Activated CD8-positive, alpha-beta T cell treated with anti-CD3 and anti-CD28 coated beads for 36 hours (primary cell): ENCODE results near the gene RTN3. TPM values are rescaled to one million over a fixed set of nuclear protein-coding genes. Genes with fewer than 3 reads are reported as not detected.

Source experiments
- ATAC-seq: fragments of 200-7000 bp; cut with Tn5 transposase; one replicate; pipeline ENCODE4 v1.10.0; 2021; ENCODE audit warnings: mild to moderate bottlenecking, moderate library complexity
- CTCF ChIA-PET: fragments of 350-600 bp; sonication (Branson Sonifier 250); formaldehyde crosslinking; loops from one replicate; lab custom pipeline; 2021; ENCODE audit warnings: antibody characterized with exemption; lab: Charles Lee
- POLR2A ChIA-PET: fragments of 350-600 bp; sonication (Branson Sonifier 250); formaldehyde crosslinking; loops from one replicate; lab custom pipeline; 2021; ENCODE audit warnings: antibody characterized with exemption; lab: Charles Lee
- DNase-seq: peaks from one replicate; pipeline ENCODE4 v3.0.0-alpha.2; 2020
- H3K27ac Mint-ChIP-seq: one replicate; pipeline ENCODE4 v1.8.0; 2021; ENCODE audit warnings: mild to moderate bottlenecking, mixed read lengths
- H3K27me3 Mint-ChIP-seq: one replicate; pipeline ENCODE4 v1.8.0; 2021; ENCODE audit warnings: mixed read lengths
- H3K36me3 Mint-ChIP-seq: one replicate; pipeline ENCODE4 v1.8.0; 2021; ENCODE audit warnings: low read depth, mixed read lengths
- H3K4me1 Mint-ChIP-seq: one replicate; pipeline ENCODE4 v1.8.0; 2021; ENCODE audit warnings: low read depth, mixed read lengths
- H3K4me3 Mint-ChIP-seq: one replicate; pipeline ENCODE4 v1.8.0; 2021; ENCODE audit warnings: mild to moderate bottlenecking, moderate library complexity, mixed read lengths
- H3K9me3 Mint-ChIP-seq: one replicate; pipeline ENCODE4 v1.8.0; 2021; ENCODE audit warnings: mixed read lengths
- intact Hi-C: fragments of 100-400 bp; cut with micrococcal nuclease; formaldehyde crosslinking; loops from one replicate; pipeline ENCODE4 v1.10.0; 2022
- total RNA-seq, 2 experiments: library from RNA; stranded (reverse); gene quantifications; one replicate each; pipeline ENCODE4 v1.2.3, GENCODE V29; 2021
- TF ChIP-seq, protein P1 (sequence below): fragments of 200-600 bp; IDR thresholded peaks from one replicate; pipeline ENCODE4 v1.8.0; 2022; ENCODE audit warnings: antibody characterized with exemption, mild to moderate bottlenecking

The RTN3 gene
- total RNA-seq, 2 experiments from 2014 or later, result 32.1 to 34.0 TPM

DNA sequence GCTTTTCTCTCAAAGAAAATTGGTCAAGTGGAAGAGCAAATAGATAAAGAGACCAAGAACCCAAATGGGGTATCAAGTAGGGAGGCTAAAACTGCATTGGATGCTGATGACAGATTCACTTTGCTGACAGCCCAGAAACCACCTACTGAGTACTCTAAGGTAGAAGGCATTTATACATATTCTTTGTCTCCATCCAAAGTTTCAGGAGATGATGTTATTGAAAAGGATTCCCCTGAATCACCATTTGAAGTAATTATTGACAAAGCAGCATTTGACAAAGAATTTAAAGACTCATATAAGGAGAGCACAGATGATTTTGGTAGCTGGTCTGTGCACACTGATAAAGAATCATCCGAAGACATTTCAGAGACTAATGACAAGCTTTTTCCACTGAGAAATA, 37.7 kb downstream of the RTN3 start:
- no peak for ATAC-seq
- no peaks in the 10 kb centered on the region for H3K36me3 Mint-ChIP-seq
- POLR2A ChIA-PET, result no interaction called here
- no peaks in the 10 kb centered on the region for H3K4me1 Mint-ChIP-seq
- H3K27ac Mint-ChIP-seq, result no peak overlapping the region
- intact Hi-C loops, result no loop called here
- H3K27me3 Mint-ChIP-seq, result no peaks in the 10 kb centered on the region
- TF ChIP-seq, protein P1, sequence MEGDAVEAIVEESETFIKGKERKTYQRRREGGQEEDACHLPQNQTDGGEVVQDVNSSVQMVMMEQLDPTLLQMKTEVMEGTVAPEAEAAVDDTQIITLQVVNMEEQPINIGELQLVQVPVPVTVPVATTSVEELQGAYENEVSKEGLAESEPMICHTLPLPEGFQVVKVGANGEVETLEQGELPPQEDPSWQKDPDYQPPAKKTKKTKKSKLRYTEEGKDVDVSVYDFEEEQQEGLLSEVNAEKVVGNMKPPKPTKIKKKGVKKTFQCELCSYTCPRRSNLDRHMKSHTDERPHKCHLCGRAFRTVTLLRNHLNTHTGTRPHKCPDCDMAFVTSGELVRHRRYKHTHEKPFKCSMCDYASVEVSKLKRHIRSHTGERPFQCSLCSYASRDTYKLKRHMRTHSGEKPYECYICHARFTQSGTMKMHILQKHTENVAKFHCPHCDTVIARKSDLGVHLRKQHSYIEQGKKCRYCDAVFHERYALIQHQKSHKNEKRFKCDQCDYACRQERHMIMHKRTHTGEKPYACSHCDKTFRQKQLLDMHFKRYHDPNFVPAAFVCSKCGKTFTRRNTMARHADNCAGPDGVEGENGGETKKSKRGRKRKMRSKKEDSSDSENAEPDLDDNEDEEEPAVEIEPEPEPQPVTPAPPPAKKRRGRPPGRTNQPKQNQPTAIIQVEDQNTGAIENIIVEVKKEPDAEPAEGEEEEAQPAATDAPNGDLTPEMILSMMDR, result no peak
- H3K4me3 Mint-ChIP-seq, result no peak overlapping the region
- DNase-seq, result no peak
- CTCF ChIA-PET, result interaction anchor here (1.5 kb wide), 1 partner anchor 19 kb away, joined by 7 read pairs; no protein-coding TSS in a partner anchor
- H3K9me3 Mint-ChIP-seq, result no peaks in the 10 kb centered on the region

DNA sequence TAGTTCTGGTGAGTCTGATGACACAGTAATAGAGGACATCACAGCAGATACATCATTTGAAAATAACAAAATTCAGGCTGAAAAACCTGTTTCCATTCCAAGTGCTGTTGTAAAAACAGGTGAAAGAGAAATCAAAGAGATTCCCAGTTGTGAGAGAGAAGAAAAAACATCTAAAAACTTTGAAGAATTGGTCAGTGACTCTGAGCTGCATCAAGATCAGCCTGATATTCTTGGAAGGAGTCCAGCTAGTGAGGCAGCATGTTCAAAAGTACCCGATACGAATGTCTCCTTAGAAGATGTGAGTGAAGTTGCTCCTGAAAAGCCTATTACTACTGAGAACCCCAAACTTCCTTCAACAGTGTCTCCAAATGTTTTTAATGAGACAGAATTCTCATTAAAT, 38.7 kb downstream of the RTN3 start:
- ChIA-PET POLR2A (interaction anchor here (0.6 kb wide), 1 partner anchor 1477 kb away, joined by 5 read pairs; no protein-coding TSS in a partner anchor), CTCF (interaction anchor here (0.8 to 1.0 kb wide), 2 partner anchors 15 to 18 kb away, joined by 3 read pairs; no protein-coding TSS in a partner anchor)
- no peak for DNase-seq
- Mint-ChIP-seq H3K36me3 (no peaks in the 10 kb centered on the region), H3K27me3 (no peaks in the 10 kb centered on the region), H3K27ac (no peak overlapping the region), H3K4me1 (no peaks in the 10 kb centered on the region), H3K9me3 (no peaks in the 10 kb centered on the region), H3K4me3 (no peak overlapping the region)
- intact Hi-C loops, result no loop called here
- TF ChIP-seq, protein P1, result no peak
- ATAC-seq, result no peak

DNA sequence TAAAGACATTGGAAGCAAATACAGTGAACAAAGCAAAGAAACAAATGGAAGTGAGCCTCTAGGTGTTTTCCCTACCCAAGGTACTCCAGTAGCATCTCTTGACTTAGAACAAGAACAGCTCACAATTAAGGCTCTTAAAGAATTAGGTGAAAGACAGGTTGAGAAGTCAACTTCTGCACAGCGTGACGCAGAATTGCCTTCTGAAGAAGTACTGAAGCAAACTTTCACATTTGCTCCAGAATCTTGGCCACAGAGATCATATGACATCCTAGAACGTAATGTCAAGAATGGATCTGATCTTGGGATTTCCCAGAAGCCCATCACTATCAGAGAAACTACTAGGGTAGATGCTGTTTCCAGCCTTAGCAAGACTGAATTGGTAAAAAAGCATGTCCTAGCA, 39.3 kb downstream of the RTN3 start:
- ATAC-seq (no peak), DNase-seq (no peak)
- POLR2A ChIA-PET, result no interaction called here
- Mint-ChIP-seq H3K4me1 (no peaks in the 10 kb centered on the region), H3K27ac (no peak overlapping the region), H3K9me3 (no peaks in the 10 kb centered on the region), H3K36me3 (no peaks in the 10 kb centered on the region), H3K27me3 (no peaks in the 10 kb centered on the region), H3K4me3 (no peak overlapping the region)
- CTCF ChIA-PET, result interaction anchor here (0.8 to 1.0 kb wide), 2 partner anchors 15 to 18 kb away, joined by 3 read pairs; no protein-coding TSS in a partner anchor
- intact Hi-C loops, result no loop called here
- TF ChIP-seq, protein P1, result no peak

DNA sequence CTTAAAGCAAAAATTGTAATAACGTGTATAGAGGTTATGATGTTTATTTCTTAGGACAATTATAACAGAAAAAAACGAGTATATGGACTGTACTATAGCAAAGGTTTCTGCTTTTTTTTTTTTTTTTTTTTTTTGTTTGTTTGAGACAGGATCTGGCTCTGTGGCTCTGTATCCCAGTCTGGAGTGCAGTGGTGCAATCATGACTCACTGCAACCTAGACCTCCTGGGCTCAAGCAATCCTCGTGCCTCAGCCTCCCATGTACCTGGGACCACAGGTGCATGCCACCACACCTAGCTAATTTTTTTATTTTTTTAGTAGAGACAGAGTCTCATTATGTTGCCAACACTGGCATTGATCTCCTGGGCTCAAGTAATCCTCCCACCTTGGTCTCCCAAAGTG, 48.0 kb downstream of the RTN3 start:
- CTCF ChIA-PET, result interaction anchor here (2.3 kb wide), 1 partner anchor 9 kb away, joined by 12 read pairs; no protein-coding TSS in a partner anchor
- intact Hi-C loops, result no loop called here
- ATAC-seq, result no peak
- no peak overlapping the region for H3K27ac Mint-ChIP-seq
- H3K4me1 Mint-ChIP-seq, result no peaks in the 10 kb centered on the region
- no peaks in the 10 kb centered on the region for H3K27me3 Mint-ChIP-seq
- DNase-seq, result no peak
- H3K36me3 Mint-ChIP-seq, result no peaks in the 10 kb centered on the region
- H3K4me3 Mint-ChIP-seq, result no peak overlapping the region
- POLR2A ChIA-PET, result no interaction called here
- TF ChIP-seq, protein P1, result no peak
- no peaks in the 10 kb centered on the region for H3K9me3 Mint-ChIP-seq

DNA sequence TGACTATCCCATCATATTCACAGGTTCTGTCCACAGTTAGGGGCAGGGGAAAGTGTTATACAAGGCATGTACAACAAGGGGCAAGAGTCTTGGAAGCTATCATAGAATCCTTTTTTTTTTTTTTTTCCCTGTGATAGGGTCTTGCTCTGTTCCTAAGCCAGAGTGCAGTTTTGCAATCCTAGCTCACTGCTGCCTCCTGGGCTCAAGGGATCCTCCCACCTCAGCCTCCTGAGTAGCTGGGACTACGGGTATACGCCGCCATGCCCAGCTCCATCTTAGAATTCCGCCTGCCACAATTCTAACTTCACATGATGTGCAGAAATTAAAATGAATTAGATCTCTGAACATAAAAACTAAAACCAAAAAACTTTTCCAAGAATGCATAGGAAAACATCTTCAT, 55.6 kb downstream of the RTN3 start:
- Mint-ChIP-seq H3K4me3 (no peak overlapping the region), H3K4me1 (peaks cover 6% of the 10 kb centered on the region), H3K36me3 (no peaks in the 10 kb centered on the region), H3K9me3 (no peaks in the 10 kb centered on the region), H3K27me3 (no peaks in the 10 kb centered on the region), H3K27ac (no peak overlapping the region)
- intact Hi-C loops, result loop anchor here (10.0 kb wide), 1 partner anchor 262 kb away; no protein-coding TSS in a partner anchor
- CTCF ChIA-PET, result interaction anchor here (1.1 to 4.6 kb wide), 5 partner anchors 14 to 258 kb away, joined by 3 to 34 read pairs (median 4); no protein-coding TSS in a partner anchor
- POLR2A ChIA-PET, result interaction anchor here (0.9 kb wide), 1 partner anchor 94 kb away, joined by 3 read pairs; no protein-coding TSS in a partner anchor
- no peak for ATAC-seq
- TF ChIP-seq, protein P1, result no peak
- no peak for DNase-seq
